Stimulated activated CD4-positive, alpha-beta T cell treated with anti-CD3 and anti-CD28 coated beads, TNF-alpha, amount 100 ng/mL, for 24 hours (primary cell): ENCODE data around the gene VWCE.
"Not testable (repeated sequence)": the region's sequence is repeated elsewhere in the genome, so short reads cannot be mapped to it uniquely, and the experiment has no call there.

ENCODE experiments used
- DNase-seq, 3 experiments: peaks; one replicate each; pipeline ENCODE4 v3.0.0-alpha.2; 2020; ENCODE audit warnings: low read depth in 3 of 3

VWCE gene

GRCh38 chr11:61212202-61212601 is 82.9 kb downstream of the VWCE start:
- DNase-seq, result not testable (repeated sequence)

GRCh38 chr11:61211327-61211952 is 83.7 kb downstream of the VWCE start:
- not testable (repeated sequence) for DNase-seq

GRCh38 chr11:61210629-61211028 is 84.5 kb downstream of the VWCE start:
- DNase-seq, result not testable (repeated sequence)
